NCI-H526 treated with DMSO at 0.1 percent for 48 hours (cell line): Measurements from ENCODE around the gene CEL.

Source experiments
- DNase-seq: peaks from one replicate; lab custom pipeline; 2025; lab: John Stamatoyannopoulos, UW

Gene CEL

GRCh38 chr9:133103987-133104505, 42.3 kb downstream of the CEL start:
- no peak for DNase-seq

GRCh38 chr9:133104718-133105460, 43.1 kb downstream of the CEL start:
- DNase-seq: no peak

DNA sequence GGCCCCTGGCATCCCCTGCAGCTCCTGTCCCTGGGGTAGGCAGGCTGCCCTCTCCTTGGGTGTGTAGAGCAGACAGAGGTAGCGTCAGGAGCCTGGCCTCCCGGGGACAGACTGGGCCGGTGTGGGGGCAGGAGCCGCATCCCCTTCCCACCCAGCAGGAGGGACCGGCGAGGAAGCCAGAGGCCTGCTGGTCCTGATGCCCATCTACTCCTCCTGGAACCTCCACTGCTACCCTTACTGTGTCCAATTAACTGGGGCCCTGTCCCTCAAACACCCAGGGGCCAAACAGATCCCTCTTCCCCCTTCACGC, 43.6 kb downstream of the CEL start:
- no peak for DNase-seq

- no peak for DNase-seq
Observed at GRCh38 chr9:133106511-133107244, 44.9 kb downstream of the CEL start.

GRCh38 chr9:133107245-133107722, 45.5 kb downstream of the CEL start:
- DNase-seq: no peak

DNA sequence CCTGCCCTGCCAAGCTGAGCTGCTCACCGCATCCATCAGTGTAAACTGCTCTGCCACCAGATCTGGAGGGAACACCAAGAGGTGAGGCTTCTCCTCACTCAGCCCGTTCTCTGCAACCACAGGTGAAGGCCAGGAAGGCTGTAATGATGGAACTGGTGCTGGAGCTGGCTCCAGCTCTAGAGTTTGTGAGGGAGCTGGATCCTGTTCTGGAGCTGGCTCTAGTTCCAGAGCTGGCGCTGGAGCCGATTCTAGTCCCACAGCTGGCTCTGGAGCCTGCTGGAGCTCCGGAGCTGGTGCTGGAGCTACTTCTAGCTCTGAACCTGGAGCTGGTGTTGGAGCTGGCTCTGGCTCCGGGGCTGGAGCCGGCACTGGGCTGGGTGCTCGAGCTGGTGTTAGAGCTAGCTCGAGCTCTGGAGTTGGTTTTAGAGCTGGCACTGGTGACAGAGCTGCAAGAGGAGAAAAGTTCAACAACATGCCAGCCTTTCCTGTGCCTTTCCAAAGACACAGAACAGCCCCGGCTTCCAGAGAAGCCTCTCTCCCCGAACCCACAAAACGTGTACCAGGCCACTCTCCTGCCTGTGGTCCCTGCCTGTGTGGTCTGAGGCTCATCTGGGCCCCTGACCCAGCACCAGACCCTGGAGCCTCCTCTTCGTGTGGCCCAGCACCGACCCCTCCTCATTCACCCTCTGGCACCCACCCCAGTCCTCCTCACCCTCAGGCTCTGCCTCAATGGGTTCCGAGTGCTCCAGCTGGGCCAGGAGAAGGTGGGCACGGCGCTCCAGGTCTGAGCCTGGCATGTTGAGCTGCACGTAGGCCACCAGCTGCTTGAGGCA, 46.4 kb downstream of the CEL start:
- no peak for DNase-seq

- no peak for DNase-seq
Observed at GRCh38 chr9:133108794-133109641, 47.2 kb downstream of the CEL start.

DNA sequence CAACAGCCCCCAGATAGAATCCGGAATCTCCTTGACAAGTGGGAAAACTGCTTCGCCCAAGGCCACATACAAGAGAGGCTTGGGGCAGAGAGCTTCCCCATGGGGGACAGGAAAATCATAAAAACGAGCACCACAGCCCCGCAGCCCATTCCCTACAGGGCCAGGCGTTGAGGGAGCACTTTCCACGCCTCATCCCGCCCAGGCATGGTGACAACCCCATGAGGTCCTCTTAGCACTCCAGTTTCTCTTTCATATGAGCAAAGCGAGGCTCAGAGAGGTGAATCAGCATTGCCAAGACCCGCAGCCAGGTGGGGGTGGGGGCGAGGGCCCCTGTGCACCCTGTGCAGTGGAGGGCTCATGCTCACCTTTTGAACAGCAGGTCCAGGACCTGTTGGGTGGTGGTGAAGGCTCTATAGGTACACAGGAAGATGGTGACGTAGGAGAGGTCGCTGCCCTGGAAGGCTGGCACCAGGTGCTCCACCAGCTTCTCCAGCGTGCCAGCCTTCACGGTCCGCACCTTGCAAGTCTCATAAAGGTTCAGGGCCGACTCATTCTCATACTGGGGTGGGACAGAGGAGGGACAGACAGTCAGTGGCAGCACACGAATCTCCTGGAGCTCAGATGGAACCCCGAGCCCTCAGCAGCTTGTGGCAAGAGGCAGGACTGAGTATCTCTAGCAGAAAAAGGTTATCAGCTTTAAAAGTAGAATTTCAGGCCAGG, 48.3 kb downstream of the CEL start:
- DNase-seq: no peak

- no peak for DNase-seq
Observed at GRCh38 chr9:133111808-133112662, 50.3 kb downstream of the CEL start.

- no peak for DNase-seq
Observed at GRCh38 chr9:133112663-133113026, 50.9 kb downstream of the CEL start.

- DNase-seq: no peak
Observed at GRCh38 chr9:133113163-133113948, 51.6 kb downstream of the CEL start.

- DNase-seq: peak; percentile 17
Observed at GRCh38 chr9:133113949-133114885, 52.4 kb downstream of the CEL start.

- no peak for DNase-seq
Observed at GRCh38 chr9:133114886-133115603, 53.3 kb downstream of the CEL start.

- DNase-seq: no peak
Observed at GRCh38 chr9:133115604-133116345, 54.0 kb downstream of the CEL start.

- no peak for DNase-seq
Observed at GRCh38 chr9:133116346-133117231, 54.8 kb downstream of the CEL start.
